HEK293 (cell line): Measurements from ENCODE around the gene CANX.

Experiments
- CTCF ChIA-PET: fragments of 350-600 bp; formaldehyde crosslinking; extraction: SDS; loops from one replicate; lab custom pipeline; 2021; ENCODE audit warnings: antibody characterized with exemption; lab: Yijun Ruan, JAX
- POLR2A ChIA-PET: fragments of 300-600 bp; formaldehyde crosslinking; extraction: SDS; loops from one replicate; lab custom pipeline; 2020; ENCODE audit warnings: antibody characterized with exemption, inconsistent platforms; lab: Yijun Ruan, JAX
- H3K27ac ChIP-seq: fragments of 200-500 bp; sonication (Bioruptor generic); 2 replicates; pipeline ENCODE4 v1.5.1; 2014; ENCODE audit warnings: low read depth, low read length, control low read depth, inconsistent platforms; ENCODE audit errors: extremely low read depth
- H3K36me3 ChIP-seq, 2 experiments: fragments of 200-500 bp in 1 of 2; sonication (Bioruptor generic) in 1 of 2; 1 replicate in 1 of 2; 2 replicates in 1 of 2; pipeline ENCODE4 v1.5.1; 2014 to 2017; ENCODE audit warnings: inconsistent platforms in 2 of 2, low read length in 2 of 2; ENCODE audit not compliant: control insufficient read depth in 2 of 2, insufficient read depth in 1 of 2
- H3K4me1 ChIP-seq: fragments of 200-500 bp; sonication (Bioruptor generic); 2 replicates; pipeline ENCODE4 v1.5.1; 2014; ENCODE audit warnings: mild to moderate bottlenecking, low read length, inconsistent platforms; ENCODE audit not compliant: control insufficient read depth, insufficient read depth
- H3K4me3 ChIP-seq: 2 replicates; pipeline ENCODE4 v1.5.1; 2011; ENCODE audit warnings: low read depth, mild to moderate bottlenecking, control low read depth, low read length, moderate library complexity
- H3K9me3 ChIP-seq: fragments of 200-500 bp; sonication (Bioruptor generic); 2 replicates; pipeline ENCODE4 v1.5.1; 2014; ENCODE audit warnings: low read depth, low read length, inconsistent platforms; ENCODE audit not compliant: control insufficient read depth, insufficient read depth
- EGR2 ChIP-seq: fragments of 450-650 bp; formaldehyde crosslinking; IDR thresholded peaks from 2 replicates; pipeline ENCODE4 v1.5.1; 2016; ENCODE audit warnings: low read depth, missing biosample characterization, missing genetic modification characterization
- FEZF1 ChIP-seq: fragments of 450-650 bp; formaldehyde crosslinking; IDR thresholded peaks from 2 replicates; pipeline ENCODE4 v1.5.1; 2016; ENCODE audit warnings: missing biosample characterization, missing genetic modification characterization
- MYNN ChIP-seq: fragments of 450-650 bp; formaldehyde crosslinking; IDR thresholded peaks from 2 replicates; pipeline ENCODE4 v1.5.1; 2016; ENCODE audit warnings: missing biosample characterization, missing genetic modification characterization, borderline replicate concordance
- PRDM6 ChIP-seq: fragments of 450-650 bp; formaldehyde crosslinking; IDR thresholded peaks from 2 replicates; pipeline ENCODE4 v1.5.1; 2017; ENCODE audit warnings: missing biosample characterization, missing genetic modification characterization
- SETDB1 ChIP-seq: IDR thresholded peaks from one replicate; pipeline ENCODE4 v1.6.1; 2017; ENCODE audit warnings: mild to moderate bottlenecking, low read length, moderate library complexity, mixed read lengths; ENCODE audit not compliant: insufficient read length
- SP7 ChIP-seq: fragments of 450-650 bp; formaldehyde crosslinking; IDR thresholded peaks from 2 replicates; pipeline ENCODE4 v1.5.1; 2016; ENCODE audit warnings: missing biosample characterization, missing genetic modification characterization
- YY1 ChIP-seq: fragments of 450-650 bp; formaldehyde crosslinking; IDR thresholded peaks from 2 replicates; pipeline ENCODE4 v1.5.1; 2018; ENCODE audit warnings: missing biosample characterization, missing genetic modification characterization
- ZNF133 ChIP-seq: fragments of 450-650 bp; formaldehyde crosslinking; IDR thresholded peaks from 2 replicates; pipeline ENCODE4 v1.5.1; 2016; ENCODE audit warnings: missing biosample characterization, missing genetic modification characterization
- ZNF23 ChIP-seq: fragments of 450-650 bp; formaldehyde crosslinking; IDR thresholded peaks from 2 replicates; pipeline ENCODE4 v1.5.1; 2016; ENCODE audit warnings: missing biosample characterization, missing genetic modification characterization, borderline replicate concordance
- ZNF335 ChIP-seq: fragments of 450-650 bp; formaldehyde crosslinking; conservative IDR thresholded peaks from 2 replicates; pipeline ENCODE4 v1.5.1; 2016; ENCODE audit warnings: missing biosample characterization, missing genetic modification characterization
- ZNF626 ChIP-seq: fragments of 450-650 bp; sonication (Bioruptor Pico); formaldehyde crosslinking; IDR thresholded peaks from 2 replicates; pipeline ENCODE4 v1.5.1; 2018; ENCODE audit warnings: missing biosample characterization, missing genetic modification characterization, inconsistent platforms
- ZNF707 ChIP-seq: fragments of 450-650 bp; formaldehyde crosslinking; IDR thresholded peaks from 2 replicates; pipeline ENCODE4 v1.5.1; 2016; ENCODE audit warnings: missing biosample characterization, missing genetic modification characterization
- ZNF791 ChIP-seq: fragments of 450-650 bp; formaldehyde crosslinking; IDR thresholded peaks from 2 replicates; pipeline ENCODE4 v1.5.1; 2016; ENCODE audit warnings: missing biosample characterization, missing genetic modification characterization
- ZNF830 ChIP-seq: fragments of 450-650 bp; IDR thresholded peaks from 2 replicates; pipeline ENCODE4 v1.5.0; 2018; ENCODE audit warnings: missing biosample characterization, missing genetic modification characterization, low read depth, mild to moderate bottlenecking, moderate library complexity
- ZSCAN16 ChIP-seq: fragments of 450-650 bp; formaldehyde crosslinking; IDR thresholded peaks from 2 replicates; pipeline ENCODE4 v1.5.1; 2016; ENCODE audit warnings: missing biosample characterization, missing genetic modification characterization
- ZSCAN23 ChIP-seq: fragments of 450-650 bp; formaldehyde crosslinking; IDR thresholded peaks from 2 replicates; pipeline ENCODE4 v1.5.1; 2016; ENCODE audit warnings: missing biosample characterization, missing genetic modification characterization
- ZSCAN30 ChIP-seq: fragments of 450-650 bp; IDR thresholded peaks from 2 replicates; pipeline ENCODE4 v1.5.1; 2018; ENCODE audit warnings: missing biosample characterization, mild to moderate bottlenecking, missing genetic modification characterization, moderate library complexity
- ZSCAN4 ChIP-seq: fragments of 450-650 bp; formaldehyde crosslinking; IDR thresholded peaks from 2 replicates; pipeline ENCODE4 v1.5.1; 2017; ENCODE audit warnings: missing biosample characterization, missing genetic modification characterization
- TF ChIP-seq, protein P1 (sequence below): fragments of 450-650 bp; formaldehyde crosslinking; IDR thresholded peaks from 2 replicates; pipeline ENCODE4 v1.5.1; 2016; ENCODE audit warnings: missing biosample characterization, missing genetic modification characterization, low read depth
- TF ChIP-seq, protein P2 (sequence below): fragments of 450-650 bp; formaldehyde crosslinking; IDR thresholded peaks from 2 replicates; pipeline ENCODE4 v1.5.1; 2016; ENCODE audit warnings: missing biosample characterization, missing genetic modification characterization

The CANX gene

GRCh38 chr5:179729727-179730126, 31.0 kb downstream of the CANX start:
- ChIA-PET CTCF (interaction anchor here (1.0 to 1.2 kb wide), 2 partner anchors 33 to 38 kb away, joined by 3 read pairs; no protein-coding TSS in a partner anchor), POLR2A (interaction anchor here (1.1 to 1.4 kb wide), 2 partner anchors 26 to 91 kb away, joined by 3 read pairs; partner anchors contain the start of gene SQSTM1)
- H3K4me3 ChIP-seq = no peak overlapping the region
- H3K4me1 ChIP-seq = peaks cover 2% of the 10 kb centered on the region; the same call in 1 of the 2 replicates
- no peak for TF ChIP-seq EGR2 (tag by site-specific recombination)
- TF ChIP-seq PRDM6 (tag by site-specific recombination) = peak; percentile 70
- TF ChIP-seq, all 188 proteins: peak for 1
- Histone ChIP-seq H3K9me3 (no peaks in the 10 kb centered on the region), H3K36me3 (peaks cover 46 to 64% of the 10 kb centered on the region in 2 experiments), H3K27ac (no peak overlapping the region)

GRCh38 chr5:179730356-179730755, 31.6 kb downstream of the CANX start:
- Histone ChIP-seq H3K4me1 (peaks cover 2% of the 10 kb centered on the region; the same call in 1 of the 2 replicates), H3K9me3 (no peaks in the 10 kb centered on the region), H3K27ac (no peak overlapping the region), H3K4me3 (no peak overlapping the region), H3K36me3 (peaks cover 46 to 58% of the 10 kb centered on the region in 2 experiments)
- TF ChIP-seq FEZF1 (tag by site-specific recombination) (no peak), ZSCAN30 (tag by site-specific recombination) (no peak), ZNF626 (tag by site-specific recombination) (no peak), ZSCAN16 (no peak), ZNF707 (tag by site-specific recombination) (no peak), ZNF23 (tag by site-specific recombination) (no peak), ZNF335 (no peak), ZNF791 (no peak), ZSCAN4 (no peak)
- TF ChIP-seq, protein P1, sequence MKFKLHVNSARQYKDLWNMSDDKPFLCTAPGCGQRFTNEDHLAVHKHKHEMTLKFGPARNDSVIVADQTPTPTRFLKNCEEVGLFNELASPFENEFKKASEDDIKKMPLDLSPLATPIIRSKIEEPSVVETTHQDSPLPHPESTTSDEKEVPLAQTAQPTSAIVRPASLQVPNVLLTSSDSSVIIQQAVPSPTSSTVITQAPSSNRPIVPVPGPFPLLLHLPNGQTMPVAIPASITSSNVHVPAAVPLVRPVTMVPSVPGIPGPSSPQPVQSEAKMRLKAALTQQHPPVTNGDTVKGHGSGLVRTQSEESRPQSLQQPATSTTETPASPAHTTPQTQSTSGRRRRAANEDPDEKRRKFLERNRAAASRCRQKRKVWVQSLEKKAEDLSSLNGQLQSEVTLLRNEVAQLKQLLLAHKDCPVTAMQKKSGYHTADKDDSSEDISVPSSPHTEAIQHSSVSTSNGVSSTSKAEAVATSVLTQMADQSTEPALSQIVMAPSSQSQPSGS (tag by site-specific recombination) = no peak
- CTCF ChIA-PET = interaction anchor here (1.0 to 1.2 kb wide), 2 partner anchors 33 to 37 kb away, joined by 3 read pairs; no protein-coding TSS in a partner anchor
- POLR2A ChIA-PET = interaction anchor here (1.1 to 1.4 kb wide), 3 partner anchors 26 to 107 kb away, joined by 3 read pairs; partner anchors contain the start of genes HNRNPH1 and SQSTM1

GRCh38 chr5:179730852-179731251, 32.1 kb downstream of the CANX start:
- Histone ChIP-seq H3K36me3 (peaks cover 42 to 55% of the 10 kb centered on the region in 2 experiments), H3K27ac (no peak overlapping the region), H3K4me3 (no peak overlapping the region), H3K4me1 (peaks cover 2% of the 10 kb centered on the region; the same call in 1 of the 2 replicates), H3K9me3 (no peaks in the 10 kb centered on the region)
- ChIA-PET POLR2A (interaction anchor here (1.2 to 1.4 kb wide), 2 partner anchors 27 to 107 kb away, joined by 3 read pairs; partner anchors contain the start of gene HNRNPH1), CTCF (interaction anchor here (0.6 to 1.2 kb wide), 3 partner anchors 22 to 37 kb away, joined by 3 to 4 read pairs (median 3); no protein-coding TSS in a partner anchor)
- TF ChIP-seq ZSCAN23 (tag by site-specific recombination) (0 out of 2 replicates have a peak, but pooled peaks have one; percentile 15), ZNF830 (no peak), SETDB1 (no peak), SP7 (tag by site-specific recombination) (peak; percentile 59; the same call in 1 of the 2 replicates), YY1 (tag by site-specific recombination) (no peak), ZNF133 (tag by site-specific recombination) (peak; percentile 69), MYNN (tag by site-specific recombination) (0 out of 2 replicates have a peak, but pooled peaks have one; percentile 37)
- TF ChIP-seq, protein P2, sequence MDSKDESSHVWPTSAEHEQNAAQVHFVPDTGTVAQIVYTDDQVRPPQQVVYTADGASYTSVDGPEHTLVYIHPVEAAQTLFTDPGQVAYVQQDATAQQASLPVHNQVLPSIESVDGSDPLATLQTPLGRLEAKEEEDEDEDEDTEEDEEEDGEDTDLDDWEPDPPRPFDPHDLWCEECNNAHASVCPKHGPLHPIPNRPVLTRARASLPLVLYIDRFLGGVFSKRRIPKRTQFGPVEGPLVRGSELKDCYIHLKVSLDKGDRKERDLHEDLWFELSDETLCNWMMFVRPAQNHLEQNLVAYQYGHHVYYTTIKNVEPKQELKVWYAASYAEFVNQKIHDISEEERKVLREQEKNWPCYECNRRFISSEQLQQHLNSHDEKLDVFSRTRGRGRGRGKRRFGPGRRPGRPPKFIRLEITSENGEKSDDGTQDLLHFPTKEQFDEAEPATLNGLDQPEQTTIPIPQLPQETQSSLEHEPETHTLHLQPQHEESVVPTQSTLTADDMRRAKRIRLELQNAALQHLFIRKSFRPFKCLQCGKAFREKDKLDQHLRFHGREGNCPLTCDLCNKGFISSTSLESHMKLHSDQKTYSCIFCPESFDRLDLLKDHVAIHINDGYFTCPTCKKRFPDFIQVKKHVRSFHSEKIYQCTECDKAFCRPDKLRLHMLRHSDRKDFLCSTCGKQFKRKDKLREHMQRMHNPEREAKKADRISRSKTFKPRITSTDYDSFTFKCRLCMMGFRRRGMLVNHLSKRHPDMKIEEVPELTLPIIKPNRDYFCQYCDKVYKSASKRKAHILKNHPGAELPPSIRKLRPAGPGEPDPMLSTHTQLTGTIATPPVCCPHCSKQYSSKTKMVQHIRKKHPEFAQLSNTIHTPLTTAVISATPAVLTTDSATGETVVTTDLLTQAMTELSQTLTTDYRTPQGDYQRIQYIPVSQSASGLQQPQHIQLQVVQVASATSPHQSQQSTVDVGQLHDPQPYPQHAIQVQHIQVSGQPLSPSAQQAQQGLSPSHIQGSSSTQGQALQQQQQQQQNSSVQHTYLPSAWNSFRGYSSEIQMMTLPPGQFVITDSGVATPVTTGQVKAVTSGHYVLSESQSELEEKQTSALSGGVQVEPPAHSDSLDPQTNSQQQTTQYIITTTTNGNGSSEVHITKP (tag by site-specific recombination) = no peak
